D721Med (cell line): ENCODE measurements around the gene MRPL45.

Source experiments
- DNase-seq: peaks from one replicate; pipeline ENCODE4 v3.0.0; 2011; ENCODE audit warnings: low spot score; ENCODE audit not compliant: insufficient read length
- FAIRE-seq: peaks from 2 replicates; lab custom pipeline; 2011; peaks lifted over from hg19 to GRCh38; lab: Jason Lieb, UNC
- CTCF ChIP-seq: IDR thresholded peaks from 2 replicates; pipeline ENCODE4 v1.5.1; 2012; ENCODE audit warnings: mild to moderate bottlenecking, control low read depth; ENCODE audit not compliant: insufficient read depth; ENCODE audit errors: missing control alignments

Gene MRPL45

GRCh38 chr17:38315497-38315896 lies 18.5 kb downstream of the MRPL45 start:
- no peak for TF ChIP-seq CTCF
- FAIRE-seq (no peak), DNase-seq (no peak)

- TF ChIP-seq CTCF, result no peak
- FAIRE-seq, result no peak
Observed at GRCh38 chr17:38317081-38317480, 20.1 kb downstream of the MRPL45 start.

GRCh38 chr17:38320482-38320881 lies 23.5 kb downstream of the MRPL45 start:
- FAIRE-seq (no peak), DNase-seq (no peak)
- TF ChIP-seq CTCF, result no peak

More at GRCh38 chr17:38317081-38317480, 20.1 kb downstream of the MRPL45 start:
- DNase-seq, result no peak

- peak; percentile 71 for TF ChIP-seq CTCF
- peak; percentile 64 for DNase-seq
- FAIRE-seq, result no peak
Observed at GRCh38 chr17:38322156-38322779, 25.3 kb downstream of the MRPL45 start.

- FAIRE-seq (no peak), DNase-seq (no peak)
- TF ChIP-seq CTCF, result no peak
Observed at GRCh38 chr17:38322897-38323296, 25.9 kb downstream of the MRPL45 start.

- DNase-seq (no peak), FAIRE-seq (no peak)
- no peak for TF ChIP-seq CTCF
Observed at GRCh38 chr17:38324141-38324697, 27.3 kb downstream of the MRPL45 start.

- FAIRE-seq (no peak), DNase-seq (no peak)
- TF ChIP-seq CTCF, result no peak
Observed at GRCh38 chr17:38324772-38325171, 27.8 kb downstream of the MRPL45 start.
